HUES6 (cell line): ENCODE data around the gene STPG1.

Experiments
- H3K27ac ChIP-seq: 2 replicates; pipeline ENCODE4 v1.7.0; 2013; ENCODE audit warnings: low read depth, mild to moderate bottlenecking, low read length, inconsistent platforms
- H3K27me3 ChIP-seq: 2 replicates; pipeline ENCODE4 v1.6.1; 2013; ENCODE audit warnings: low read length; ENCODE audit not compliant: control insufficient read depth, insufficient read depth
- H3K36me3 ChIP-seq: 2 replicates; pipeline ENCODE4 v1.6.1; 2013; ENCODE audit warnings: low read length; ENCODE audit not compliant: control insufficient read depth, insufficient read depth
- H3K4me1 ChIP-seq: 2 replicates; pipeline ENCODE4 v1.6.1; 2013; ENCODE audit warnings: low read length; ENCODE audit not compliant: control insufficient read depth, insufficient read depth
- H3K4me3 ChIP-seq: 2 replicates; pipeline ENCODE4 v1.5.1; 2013; ENCODE audit warnings: low read depth, low read length
- H3K9ac ChIP-seq: one replicate; pipeline ENCODE4 v1.6.1; 2013; ENCODE audit warnings: mild to moderate bottlenecking, low read length
- H3K9me3 ChIP-seq: 2 replicates; pipeline ENCODE4 v1.6.1; 2013; ENCODE audit warnings: low read depth, low read length; ENCODE audit not compliant: control insufficient read depth, insufficient read depth

The STPG1 gene

GRCh38 chr1:24340770-24341169 lies 72.8 kb downstream of the STPG1 start:
- Histone ChIP-seq H3K4me1 (peaks cover 49% of the 10 kb centered on the region), H3K27me3 (no peaks in the 10 kb centered on the region), H3K27ac (no peak overlapping the region), H3K9ac (peak overlapping the region; percentile 29), H3K4me3 (no peak overlapping the region), H3K36me3 (no peaks in the 10 kb centered on the region), H3K9me3 (no peaks in the 10 kb centered on the region)

- Histone ChIP-seq H3K4me3 (no peak overlapping the region), H3K9me3 (no peaks in the 10 kb centered on the region), H3K36me3 (no peaks in the 10 kb centered on the region), H3K27ac (no peak overlapping the region), H3K4me1 (peaks cover 49% of the 10 kb centered on the region), H3K9ac (no peak overlapping the region), H3K27me3 (no peaks in the 10 kb centered on the region)
Measured at GRCh38 chr1:24339996-24340395, 73.6 kb downstream of the STPG1 start.

GRCh38 chr1:24338447-24338846 lies 75.1 kb downstream of the STPG1 start:
- peaks cover 51% of the 10 kb centered on the region for H3K4me1 ChIP-seq
- no peaks in the 10 kb centered on the region for H3K27me3 ChIP-seq
- no peak overlapping the region for H3K9ac ChIP-seq
- no peaks in the 10 kb centered on the region for H3K36me3 ChIP-seq
- H3K27ac ChIP-seq, result no peak overlapping the region
- no peaks in the 10 kb centered on the region for H3K9me3 ChIP-seq
- H3K4me3 ChIP-seq, result no peak overlapping the region

- Histone ChIP-seq H3K36me3 (no peaks in the 10 kb centered on the region), H3K9ac (no peak overlapping the region), H3K9me3 (no peaks in the 10 kb centered on the region), H3K4me3 (no peak overlapping the region), H3K4me1 (peaks cover 51% of the 10 kb centered on the region), H3K27ac (no peak overlapping the region), H3K27me3 (no peaks in the 10 kb centered on the region)
Measured at GRCh38 chr1:24337455-24337854, 76.1 kb downstream of the STPG1 start.

- Histone ChIP-seq H3K27me3 (no peaks in the 10 kb centered on the region), H3K27ac (no peak overlapping the region), H3K9ac (no peak overlapping the region), H3K4me1 (peaks cover 38% of the 10 kb centered on the region), H3K4me3 (no peak overlapping the region), H3K36me3 (peaks cover 6% of the 10 kb centered on the region; the same call in 1 of the 2 replicates), H3K9me3 (no peaks in the 10 kb centered on the region)
Measured at GRCh38 chr1:24336075-24336474, 77.5 kb downstream of the STPG1 start.

- H3K27me3 ChIP-seq, result no peaks in the 10 kb centered on the region
- H3K9ac ChIP-seq, result no peak overlapping the region
- H3K9me3 ChIP-seq, result no peaks in the 10 kb centered on the region
- H3K4me3 ChIP-seq, result no peak overlapping the region
- H3K27ac ChIP-seq, result no peak overlapping the region
- peaks cover 24% of the 10 kb centered on the region for H3K4me1 ChIP-seq
- peaks cover 6% of the 10 kb centered on the region; the same call in 1 of the 2 replicates for H3K36me3 ChIP-seq
Measured at GRCh38 chr1:24331961-24332673, 81.5 kb downstream of the STPG1 start.

- peaks cover 6% of the 10 kb centered on the region; the same call in 1 of the 2 replicates for H3K36me3 ChIP-seq
- H3K27me3 ChIP-seq, result no peaks in the 10 kb centered on the region
- H3K9ac ChIP-seq, result no peak overlapping the region
- H3K9me3 ChIP-seq, result no peaks in the 10 kb centered on the region
- H3K4me3 ChIP-seq, result no peak overlapping the region
- peaks cover 18% of the 10 kb centered on the region; the same call in 1 of the 2 replicates for H3K4me1 ChIP-seq
- no peak overlapping the region for H3K27ac ChIP-seq
Measured at GRCh38 chr1:24329797-24330543, 83.6 kb downstream of the STPG1 start.

- Histone ChIP-seq H3K36me3 (peaks cover 6% of the 10 kb centered on the region; the same call in 1 of the 2 replicates), H3K9me3 (no peaks in the 10 kb centered on the region), H3K27ac (no peak overlapping the region), H3K9ac (no peak overlapping the region), H3K4me3 (no peak overlapping the region), H3K4me1 (peaks cover 16% of the 10 kb centered on the region; the same call in 1 of the 2 replicates), H3K27me3 (no peaks in the 10 kb centered on the region)
Measured at GRCh38 chr1:24329331-24329730, 84.3 kb downstream of the STPG1 start.

GRCh38 chr1:24327891-24328290 lies 85.7 kb downstream of the STPG1 start:
- Histone ChIP-seq H3K27me3 (peaks cover 6% of the 10 kb centered on the region), H3K4me1 (peaks cover 27% of the 10 kb centered on the region; the same call in 1 of the 2 replicates), H3K27ac (no peak overlapping the region), H3K9ac (no peak overlapping the region), H3K9me3 (no peaks in the 10 kb centered on the region), H3K4me3 (no peak overlapping the region), H3K36me3 (peaks cover 6% of the 10 kb centered on the region; the same call in 1 of the 2 replicates)

GRCh38 chr1:24327486-24327885 lies 86.1 kb downstream of the STPG1 start:
- Histone ChIP-seq H3K9me3 (no peaks in the 10 kb centered on the region), H3K4me3 (no peak overlapping the region), H3K36me3 (peaks cover 6% of the 10 kb centered on the region; the same call in 1 of the 2 replicates), H3K27me3 (peaks cover 10% of the 10 kb centered on the region), H3K27ac (no peak overlapping the region), H3K9ac (no peak overlapping the region), H3K4me1 (peaks cover 30% of the 10 kb centered on the region; the same call in 1 of the 2 replicates)
